IPS-NIHi11 (cell line): ENCODE data around the gene MAFG.
"Not testable (repeated sequence)": the region's sequence is repeated elsewhere in the genome, so short reads cannot be mapped to it uniquely, and the experiment has no call there.

Experiments used
- DNase-seq: peaks from one replicate; pipeline ENCODE4 v3.0.0; 2012; ENCODE audit warnings: mixed read lengths, low spot score

MAFG gene

DNA sequence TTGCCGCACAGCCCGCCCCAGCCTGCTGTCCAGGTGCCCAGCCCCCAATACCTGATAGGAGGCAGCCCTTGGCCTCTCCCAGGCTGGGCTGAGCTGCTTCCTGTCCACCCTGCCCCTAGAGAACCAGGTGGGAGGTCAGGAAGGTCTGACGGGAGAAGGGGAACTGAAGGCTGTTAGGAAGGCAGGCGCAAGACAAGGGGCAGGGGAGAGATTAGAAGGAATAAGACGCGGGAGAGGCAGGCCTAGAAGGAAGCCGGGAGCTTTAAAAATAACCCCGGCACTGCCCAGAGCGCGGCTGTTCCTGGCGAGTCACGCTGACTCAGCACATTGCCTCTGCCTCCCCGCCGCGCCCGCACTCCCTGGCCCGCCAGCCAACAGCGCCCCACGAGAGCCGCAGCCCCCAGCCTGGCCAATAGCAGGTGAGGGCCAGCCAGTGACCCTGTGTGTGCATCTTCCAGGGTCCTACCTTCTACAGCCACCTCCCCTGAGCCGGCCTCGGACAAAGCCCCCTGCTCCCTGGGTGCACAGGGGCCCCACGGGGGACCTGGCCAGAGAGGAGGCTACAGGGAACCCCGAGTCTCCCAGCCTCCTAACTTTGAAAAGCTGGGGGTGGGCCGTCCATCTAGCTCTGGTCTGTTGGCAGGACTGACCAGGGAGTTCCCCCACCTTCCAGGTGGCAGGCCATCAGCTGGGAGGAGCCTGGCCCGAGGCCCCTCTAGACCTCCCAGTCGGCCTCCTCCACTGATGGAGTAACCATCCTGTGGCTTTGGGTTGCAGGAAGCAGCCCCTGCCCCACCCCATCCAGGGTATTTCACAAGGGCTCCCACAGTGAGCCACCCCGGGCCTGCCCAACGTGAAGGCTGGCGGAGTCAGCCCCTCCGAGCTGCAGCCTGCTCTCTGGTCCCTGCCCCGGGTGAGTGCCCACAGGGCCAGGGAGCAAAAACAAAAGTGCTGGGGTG lies 4.0 kb downstream of the MAFG start:
- DNase-seq, result peak; percentile 62

DNA sequence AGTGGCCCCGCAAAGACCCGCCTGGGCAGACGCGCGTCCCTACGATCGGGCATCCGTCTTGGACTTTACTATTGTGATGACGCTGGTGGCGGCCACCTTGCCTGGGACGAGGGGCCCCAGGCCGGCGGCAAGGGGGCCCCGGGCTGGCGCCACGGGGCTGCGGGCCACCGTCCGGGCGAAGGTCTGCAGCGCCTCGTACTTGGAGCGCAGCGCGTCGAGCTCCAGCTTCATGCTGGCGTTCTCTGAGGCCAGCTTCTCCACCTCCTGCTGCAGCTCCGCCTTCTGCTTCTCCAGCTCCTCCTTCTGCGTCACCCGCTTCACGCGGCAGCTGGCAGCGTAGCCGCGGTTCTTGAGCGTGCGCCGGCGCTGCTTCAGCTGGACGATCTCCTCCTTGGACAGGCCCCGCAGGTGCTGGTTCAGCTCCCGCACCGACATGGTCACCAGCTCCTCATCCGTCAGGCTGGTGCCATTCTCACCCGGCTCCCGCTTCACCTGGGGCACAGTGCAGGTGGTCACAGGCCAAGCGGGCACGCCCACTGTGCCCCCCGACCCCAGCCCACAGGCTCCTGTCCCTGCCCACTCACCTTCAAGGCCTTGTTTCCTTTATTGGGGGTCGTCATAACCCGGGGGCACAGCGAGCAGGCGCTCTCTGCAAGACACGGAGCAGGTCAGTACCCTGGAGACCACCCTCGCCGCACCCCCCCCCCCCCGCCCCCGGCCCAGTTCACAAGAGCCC lies 4.8 kb downstream of the MAFG start:
- DNase-seq, result no peak

DNA sequence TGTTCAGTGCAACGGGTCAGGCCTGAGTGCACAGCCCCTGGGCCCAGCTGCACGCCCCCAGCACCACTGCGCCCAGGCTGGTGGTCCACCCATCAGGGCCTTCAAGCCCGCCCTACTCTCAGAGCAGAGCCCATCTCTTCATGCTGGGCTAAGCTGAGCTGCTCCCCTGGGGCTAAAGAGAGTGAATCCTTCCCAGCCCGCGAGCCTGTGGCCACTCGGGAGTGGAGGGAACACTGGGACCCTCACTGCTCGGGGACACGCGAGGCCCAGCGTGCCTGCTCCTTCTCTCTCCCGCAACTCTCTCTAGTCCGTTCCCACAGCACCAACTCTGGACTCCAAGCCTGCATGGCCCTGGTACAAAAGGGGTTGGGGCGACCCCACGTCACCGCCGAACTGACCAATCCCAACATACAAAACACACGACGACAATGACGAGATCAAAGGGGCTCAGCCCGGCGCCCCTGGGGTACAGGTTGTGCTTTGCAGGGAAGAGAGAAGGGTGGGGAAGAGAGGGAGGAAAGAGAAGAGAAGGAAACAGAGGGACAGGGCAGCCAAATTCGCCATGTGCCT lies 5.5 kb downstream of the MAFG start:
- DNase-seq, result no peak

DNA sequence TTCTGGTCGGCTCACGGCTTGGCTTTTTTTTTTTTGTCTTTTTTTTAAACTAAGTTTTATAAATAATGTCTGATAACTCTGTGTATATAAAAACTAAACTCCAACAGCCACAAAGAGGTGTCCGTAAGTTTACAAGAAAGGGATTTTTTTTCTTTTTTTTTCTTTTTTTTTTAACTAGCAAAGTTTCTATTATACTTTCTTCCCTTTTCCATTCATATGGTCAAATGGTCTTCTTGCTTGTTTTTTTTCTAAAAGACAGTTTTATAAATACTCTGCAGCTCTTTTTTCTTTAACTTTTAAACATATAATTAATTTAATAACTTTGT lies 6.0 kb downstream of the MAFG start:
- no peak for DNase-seq

DNA sequence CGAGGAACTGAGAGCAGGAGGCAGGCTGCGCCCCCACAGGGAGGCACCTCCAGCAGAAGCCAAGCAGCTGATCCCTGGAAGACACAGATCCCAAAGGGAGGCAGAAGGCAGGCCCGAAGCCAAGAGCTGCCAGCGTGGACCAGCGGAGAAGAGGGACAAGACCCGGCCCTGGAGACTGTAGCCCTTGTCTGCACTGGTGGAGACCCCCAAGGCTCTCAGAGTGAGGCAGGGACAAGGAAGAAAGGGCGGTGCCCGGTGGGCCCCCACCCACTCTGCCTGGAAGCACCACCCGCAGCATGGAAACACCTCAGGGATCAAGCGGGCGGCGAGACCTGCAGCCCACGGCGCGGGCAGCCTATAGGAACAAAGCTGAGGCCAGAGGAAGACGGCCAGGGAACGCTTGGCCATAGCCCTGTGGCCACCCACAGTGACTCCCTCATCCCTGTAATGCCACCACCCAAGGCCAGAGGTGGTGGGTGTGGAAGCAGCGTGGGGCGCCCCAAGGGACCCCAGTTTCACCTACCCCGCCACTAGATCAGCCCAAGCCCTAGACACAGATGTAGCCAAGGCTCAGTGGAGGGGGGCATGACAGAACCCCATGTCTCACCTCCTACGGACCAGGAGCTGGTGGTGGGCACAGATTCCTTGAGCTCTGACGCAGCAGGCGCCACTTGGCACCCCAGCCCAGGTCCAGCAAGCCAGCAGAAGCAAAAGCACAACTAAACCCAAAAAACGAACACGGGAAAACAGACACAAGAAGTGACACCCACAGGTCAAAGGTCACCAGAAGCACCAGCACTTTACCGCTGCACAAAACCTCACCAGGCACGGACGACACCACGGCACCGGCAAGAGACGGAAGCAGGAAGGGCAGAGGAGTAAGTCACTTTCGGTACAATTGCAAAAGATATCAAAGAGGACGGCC lies 6.7 kb downstream of the MAFG start:
- DNase-seq, result no peak

DNA sequence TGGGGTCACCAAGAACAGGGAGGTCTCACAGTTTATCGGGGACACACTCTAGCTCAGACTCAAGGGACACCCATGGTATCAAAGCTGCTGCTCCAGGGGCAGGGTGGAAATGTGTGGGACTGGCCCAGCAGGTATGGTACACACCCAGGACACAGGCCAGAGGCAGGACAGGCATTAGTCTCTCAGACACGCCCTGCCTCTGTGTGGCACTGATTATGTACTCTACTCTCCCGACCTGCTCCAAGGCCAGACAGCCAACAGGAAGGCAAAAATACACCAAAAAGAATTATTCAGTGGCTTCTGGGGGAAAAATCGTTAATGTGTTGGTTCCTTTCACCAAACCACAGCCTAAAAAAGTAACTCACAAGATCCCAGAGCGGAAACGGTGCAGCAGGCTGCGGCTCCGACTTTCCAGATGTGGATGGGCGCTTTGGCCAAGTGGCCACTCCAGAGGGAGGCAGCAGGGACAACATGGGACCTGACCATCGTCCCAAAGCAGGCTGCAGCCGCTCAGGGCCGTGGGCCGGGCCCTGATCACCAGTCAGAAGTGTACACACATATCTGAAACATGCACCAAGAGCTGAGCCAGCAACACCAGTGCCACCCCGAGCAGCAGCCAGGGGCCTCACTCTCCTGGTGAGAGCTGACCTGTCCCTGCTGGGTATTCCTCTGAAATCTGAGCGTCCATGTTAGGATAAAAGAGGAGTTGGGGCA lies 8.5 kb downstream of the MAFG start:
- DNase-seq, result no peak

DNA sequence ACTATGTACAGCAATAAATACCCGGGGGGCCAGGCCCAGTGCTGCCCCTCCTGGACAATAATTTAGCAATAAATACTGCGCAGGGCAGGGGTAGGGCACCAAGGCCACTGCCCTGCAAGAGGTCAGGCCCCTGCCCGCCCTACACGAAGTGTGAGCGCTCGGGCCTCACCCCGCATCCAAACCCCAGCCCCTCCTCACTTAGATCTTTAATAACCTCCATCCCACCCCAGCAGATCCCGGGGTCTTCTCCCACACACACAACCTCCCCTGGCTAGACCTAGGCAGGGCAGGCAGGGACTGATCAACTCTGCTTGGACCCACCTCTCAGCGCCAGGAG lies 9.2 kb downstream of the MAFG start:
- DNase-seq, result not testable (repeated sequence)

DNA sequence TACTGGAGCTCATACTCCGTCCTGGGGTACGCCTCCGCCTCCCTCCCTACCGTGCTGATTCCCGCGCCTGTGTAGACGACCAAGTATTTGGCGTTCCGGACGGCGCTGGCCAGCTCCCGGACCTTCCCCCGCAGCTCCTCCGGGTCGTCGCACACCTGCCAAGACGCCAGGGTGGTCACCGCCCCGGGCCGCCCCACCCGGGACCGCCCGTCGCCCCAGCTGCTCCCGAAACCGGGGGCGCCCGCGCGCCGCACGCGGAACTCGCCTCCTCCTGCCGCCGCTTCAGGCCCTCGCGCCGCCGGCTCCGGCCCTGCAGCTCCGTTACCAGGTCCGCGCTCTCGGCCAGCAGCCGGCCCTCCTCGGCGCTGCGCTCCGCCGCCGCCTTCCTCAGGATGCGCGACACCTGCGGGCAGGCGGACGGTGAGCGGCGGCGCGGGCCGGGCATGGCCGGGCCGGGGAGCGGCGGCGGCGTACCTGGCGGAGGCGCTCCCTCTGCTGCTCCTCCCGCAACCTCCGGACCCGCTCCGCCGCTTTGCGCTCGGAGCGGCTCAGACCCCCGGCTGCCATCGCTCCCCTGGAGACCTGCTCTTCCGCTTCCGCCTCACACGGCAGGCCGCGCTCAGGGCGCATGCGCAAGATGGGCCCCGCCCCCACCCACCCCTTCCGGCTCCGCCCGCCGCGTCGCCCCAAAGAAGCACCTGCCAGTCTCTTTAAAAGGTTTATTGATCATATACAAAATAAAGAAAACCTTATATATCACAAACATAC lies 9.8 kb downstream of the MAFG start, which contains the start of gene SIRT7:
Gene SIRT7, minus strand, starts transcription at position 612 of the 768 bp plus-strand sequence. Its CDS starts 45 bp downstream, at position 567.
- peak; percentile 98 for DNase-seq

DNA sequence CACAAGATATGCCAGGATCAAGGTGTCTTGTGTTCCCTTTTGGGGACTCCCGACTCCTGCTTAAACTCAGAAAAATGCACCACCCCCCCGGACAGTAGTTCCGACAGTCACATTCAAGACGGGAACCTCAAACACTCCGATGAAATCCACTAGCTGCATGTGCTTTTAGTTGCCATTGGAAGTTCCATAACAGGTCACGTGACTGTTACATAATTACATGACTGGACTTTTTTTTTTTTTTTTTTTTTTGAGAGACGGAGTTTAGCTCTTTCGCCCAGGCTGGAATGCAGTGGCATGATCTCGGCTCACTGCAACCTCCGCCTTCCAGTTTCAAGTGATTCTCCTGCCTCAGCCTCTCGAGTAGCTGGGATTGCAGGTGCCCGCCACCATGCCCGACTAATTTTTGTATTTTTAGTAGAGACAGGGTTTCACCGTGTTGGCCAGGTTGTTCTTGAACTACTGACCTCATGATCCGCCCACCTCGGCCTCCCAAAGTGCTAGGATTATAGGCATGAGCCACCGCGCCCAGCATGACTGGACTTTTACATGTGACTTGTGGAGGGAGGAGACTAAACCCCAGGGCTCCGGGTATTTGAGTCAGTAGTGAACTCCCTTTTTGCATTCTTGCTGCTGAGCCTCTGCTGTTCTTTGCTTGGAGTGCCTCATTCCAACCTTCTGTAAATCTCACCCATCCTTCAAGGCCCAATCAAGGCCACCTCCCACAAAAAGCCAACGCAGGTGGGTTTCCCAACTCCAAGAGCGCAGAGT lies 11.1 kb downstream of the MAFG start:
- DNase-seq, result no peak

DNA sequence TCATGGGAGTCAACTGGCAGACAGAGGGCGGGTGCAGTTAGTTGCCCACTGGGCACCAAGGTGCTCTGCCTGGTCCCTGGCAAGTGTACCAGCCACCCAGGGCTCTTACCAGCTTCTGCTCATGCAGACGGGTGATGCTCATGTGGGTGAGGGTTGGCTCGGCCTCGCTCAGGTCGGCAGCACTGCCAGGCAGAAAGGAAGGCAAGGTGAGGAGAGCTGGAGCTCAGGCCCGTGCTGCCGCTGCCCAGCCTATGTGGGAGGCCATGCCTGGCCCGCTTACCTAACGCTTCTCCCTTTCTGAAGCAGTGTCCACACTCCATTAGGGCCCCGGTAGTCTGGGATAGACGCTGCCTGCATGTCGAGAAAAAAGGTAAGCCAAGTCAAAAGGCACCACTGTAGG lies 12.2 kb downstream of the MAFG start:
- DNase-seq, result no peak

DNA sequence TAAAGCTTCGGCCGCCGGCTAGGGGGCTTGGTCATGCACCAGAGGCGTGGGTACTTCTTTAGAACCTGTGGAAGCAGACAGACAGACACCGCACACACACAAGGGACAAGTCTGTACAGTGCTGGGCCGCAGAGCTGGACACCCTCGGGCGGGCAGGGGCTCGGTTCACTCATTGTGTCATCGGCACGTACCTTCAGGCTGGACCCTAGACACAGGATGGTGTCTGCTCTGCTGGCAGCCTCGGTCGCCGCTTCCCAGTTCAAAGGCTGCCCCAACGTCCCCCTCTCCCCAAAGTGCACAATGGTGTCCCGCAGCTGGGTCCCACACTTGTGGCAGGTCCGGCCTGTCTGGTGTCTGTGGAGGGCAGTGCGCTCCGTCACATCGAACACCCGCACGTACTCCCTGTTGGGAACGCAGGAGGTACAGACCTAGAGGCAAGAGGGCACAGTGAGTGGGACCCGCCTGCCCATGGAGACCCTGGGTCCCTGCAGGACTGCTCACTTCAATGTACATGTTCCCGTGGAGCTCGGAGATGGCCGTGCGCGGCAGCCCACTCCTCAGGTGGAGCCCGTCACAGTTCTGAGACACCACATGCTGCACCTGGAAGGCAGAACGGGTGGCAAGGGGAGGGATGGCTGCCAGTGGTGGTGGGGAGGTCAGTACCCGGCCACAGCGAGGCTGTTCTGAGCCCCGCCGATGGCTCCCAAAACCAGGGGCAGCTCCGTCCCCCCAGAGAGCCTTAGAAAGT lies 13.3 kb downstream of the MAFG start:
- DNase-seq, result no peak

DNA sequence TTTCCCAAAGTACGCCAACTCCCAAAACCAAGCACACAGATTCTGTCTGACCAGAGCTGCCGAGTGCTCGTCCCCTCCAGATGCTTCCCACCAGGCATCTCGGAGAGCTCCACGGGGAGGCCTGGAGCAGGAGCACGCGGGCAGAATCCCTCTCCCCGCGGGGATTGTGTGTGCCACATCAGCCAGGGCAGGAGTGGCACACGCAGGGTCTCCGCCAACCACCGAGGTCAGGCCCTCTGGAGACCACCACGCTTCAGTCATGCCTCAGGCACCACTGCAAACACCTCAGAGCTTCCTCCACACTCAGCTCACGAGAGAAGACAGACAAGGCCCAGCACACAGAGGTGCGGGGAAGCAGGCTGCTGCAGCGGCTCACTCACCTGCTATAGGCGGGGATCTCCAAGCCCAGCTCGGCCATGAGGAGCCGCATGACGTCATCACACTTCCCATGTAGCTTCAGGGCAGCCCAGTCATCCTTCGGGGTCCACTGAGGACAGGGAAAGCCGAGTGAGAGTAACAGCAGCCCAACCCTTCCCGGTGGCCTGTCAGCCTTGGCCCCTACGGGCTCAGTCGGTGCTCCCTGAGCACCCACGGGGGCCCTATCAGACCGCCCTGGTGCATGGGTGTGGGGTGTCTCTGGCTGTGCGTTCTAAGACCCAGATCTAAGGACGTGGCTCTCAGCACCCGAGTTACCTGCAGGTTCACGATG lies 14.0 kb downstream of the MAFG start:
- no peak for DNase-seq

DNA sequence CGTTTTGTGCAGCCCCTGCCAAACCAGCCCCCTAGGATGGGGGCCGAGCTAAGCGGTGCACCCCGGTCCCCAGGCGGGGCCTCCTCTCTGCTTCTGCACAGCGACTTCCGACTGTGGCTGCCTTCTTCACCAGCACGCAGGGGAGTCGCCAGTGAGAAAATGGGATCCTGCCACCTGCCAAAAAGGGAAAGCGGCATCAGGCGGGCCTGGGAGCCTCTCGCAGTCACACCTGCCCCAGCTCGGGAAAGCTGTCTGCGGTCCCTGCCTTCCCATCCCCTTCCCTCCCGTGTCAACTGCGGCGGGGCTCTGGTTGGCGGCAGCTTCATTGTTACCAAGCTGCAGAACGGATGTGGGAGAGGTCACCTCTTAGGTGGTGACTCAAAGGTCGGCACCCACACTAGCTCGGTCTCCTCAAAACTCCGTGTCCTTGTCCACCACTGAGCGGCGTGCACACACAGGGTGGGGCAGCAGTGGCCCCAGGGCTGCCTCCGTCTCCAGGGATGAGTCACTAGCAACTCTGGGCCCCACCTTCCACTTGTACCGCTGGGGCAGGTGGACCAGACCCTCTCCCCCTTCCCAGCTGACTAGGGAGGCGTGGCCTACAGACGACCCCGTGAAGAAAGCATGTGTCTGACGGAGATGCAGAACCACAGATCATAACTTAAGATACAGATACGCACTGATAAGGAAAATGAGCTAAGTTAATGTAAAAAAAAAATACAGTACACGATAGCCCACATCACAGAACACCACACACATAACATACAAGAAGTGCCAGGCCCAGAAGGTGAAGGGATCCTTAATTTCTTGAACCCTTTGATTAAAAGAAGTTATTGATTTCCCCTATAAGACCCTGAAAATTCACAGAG lies 14.9 kb downstream of the MAFG start:
- no peak for DNase-seq

DNA sequence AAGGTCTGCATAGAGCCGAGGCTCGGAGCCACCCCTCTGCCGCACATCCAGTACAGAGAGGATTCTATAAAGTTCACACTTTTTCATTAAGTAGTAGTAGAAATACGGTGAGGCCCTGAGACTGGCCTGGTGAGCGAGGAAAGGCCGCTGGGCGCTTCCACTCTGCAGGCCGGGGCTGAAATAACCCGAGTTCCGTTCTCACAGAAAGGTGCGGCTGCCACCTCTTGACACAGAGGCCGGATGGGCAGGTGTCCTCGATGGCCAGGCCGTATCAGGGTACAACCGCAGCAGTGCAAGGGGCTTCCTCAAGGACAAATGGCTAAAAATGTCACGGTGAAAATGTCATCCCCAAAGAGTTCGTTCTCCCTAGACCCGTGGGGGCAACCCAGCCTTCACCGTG lies 15.6 kb downstream of the MAFG start:
- DNase-seq, result no peak

DNA sequence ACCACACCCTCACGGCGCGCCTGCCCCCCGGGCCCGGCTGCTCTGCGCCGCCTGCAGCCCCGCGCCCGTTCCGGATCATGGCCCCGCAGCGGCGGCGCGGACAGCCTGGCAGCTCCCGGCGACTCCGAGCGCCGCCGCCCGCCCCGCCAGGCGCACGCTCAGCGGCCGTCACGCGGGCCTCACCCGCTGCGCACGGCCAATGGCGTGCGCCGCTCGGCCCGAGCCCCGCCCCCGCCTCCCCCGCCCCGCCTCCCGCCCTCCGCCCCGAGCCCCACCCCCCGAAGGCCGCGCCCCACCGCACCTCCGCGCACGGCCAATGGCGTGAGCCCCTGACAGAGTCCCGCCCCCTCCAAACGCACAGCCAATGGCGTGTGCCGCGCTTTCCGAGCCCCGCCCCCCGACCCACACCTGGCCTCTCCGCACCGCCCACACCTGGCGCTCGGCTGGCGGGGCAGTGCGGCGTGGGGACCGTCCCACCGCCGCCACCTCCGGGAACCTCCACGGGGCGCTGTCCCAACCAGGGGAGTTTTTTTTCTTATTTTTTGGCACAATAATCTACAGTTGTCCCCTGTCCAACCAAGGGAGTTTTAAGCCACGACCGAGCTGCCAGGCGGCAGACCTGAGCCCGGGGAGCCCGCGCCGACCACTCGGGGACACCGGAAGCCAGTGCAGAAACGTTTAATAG lies 16.1 kb downstream of the MAFG start, which contains the start of gene PCYT2:
Gene PCYT2, minus strand, starts transcription at position 123 of the 685 bp plus-strand sequence. Its CDS starts 44 bp downstream, at position 79.
- DNase-seq, result peak; percentile 100

DNA sequence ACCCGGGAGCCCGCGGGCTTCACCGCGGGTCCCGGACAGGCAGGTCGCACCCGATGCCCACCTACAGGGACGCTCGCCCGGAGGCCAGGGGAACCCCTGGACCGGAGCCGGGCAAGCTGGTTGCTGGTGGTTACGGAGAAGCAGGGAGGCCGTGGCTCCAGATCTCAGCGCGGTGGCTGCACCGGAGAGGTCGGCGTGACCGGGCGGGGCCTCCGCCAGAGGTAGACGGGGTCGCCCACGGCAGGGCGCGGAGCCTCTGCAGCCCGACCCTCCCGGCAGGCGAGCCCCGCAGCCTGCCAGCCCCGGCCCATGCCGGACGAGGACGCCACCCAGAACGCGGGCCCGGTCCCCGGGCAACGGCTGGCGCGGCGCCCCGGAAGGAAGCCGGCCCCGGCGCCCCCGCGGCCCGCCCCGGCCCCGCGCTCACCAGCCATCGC lies 16.7 kb downstream of the MAFG start:
- DNase-seq, result no peak
